ENCODE measurements around the gene SIGLEC7.

Gene SIGLEC7

DNA sequence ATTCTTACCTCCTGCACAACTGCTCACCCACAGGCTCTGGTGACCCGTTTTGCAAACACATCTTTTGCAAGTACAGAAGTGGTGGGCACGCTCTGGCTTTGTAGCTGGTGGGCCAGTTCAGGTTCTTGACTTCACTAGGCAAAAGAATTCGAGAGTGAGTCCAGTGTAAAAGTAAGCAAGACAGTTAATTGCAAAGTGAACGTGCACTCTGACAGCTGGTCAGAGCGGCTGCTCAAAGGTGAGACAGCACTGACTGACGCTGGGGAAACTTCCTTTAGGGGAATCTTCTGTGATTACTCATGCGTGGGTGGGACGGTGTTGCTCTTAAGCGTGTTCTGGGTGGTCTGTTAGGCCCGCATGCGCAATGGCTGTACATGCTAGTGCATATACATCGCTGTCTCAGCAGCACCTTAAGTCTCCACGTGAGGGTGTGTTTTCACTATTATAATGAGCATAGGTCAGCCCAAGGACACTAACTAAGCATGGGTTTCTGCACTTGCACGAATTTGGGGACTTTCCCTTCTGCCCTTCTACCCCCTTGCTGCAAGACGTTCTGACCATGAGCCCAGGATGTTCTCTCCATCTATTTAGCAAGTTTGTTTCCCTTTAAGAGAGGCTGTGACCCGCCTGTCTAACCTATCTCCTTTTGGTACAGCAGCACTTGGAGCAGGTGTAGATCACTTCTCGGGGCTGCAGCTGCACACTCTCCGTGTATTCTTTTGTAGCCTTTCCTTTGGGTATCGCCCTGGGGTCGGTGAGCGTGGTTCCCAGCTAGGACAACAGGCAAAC is 52.6 kb downstream of the SIGLEC7 start:
- TF ChIP-seq ZNF565 (CRISPR knock-in tag; conservative IDR thresholded peaks at IDR 0.05; ENCODE audit: low read depth), result no peak
- no peak for TF ChIP-seq BACH2 (CRISPR knock-in tag; IDR thresholded peaks at IDR 0.05; ENCODE audit: borderline replicate concordance)
- TF ChIP-seq, protein P1, sequence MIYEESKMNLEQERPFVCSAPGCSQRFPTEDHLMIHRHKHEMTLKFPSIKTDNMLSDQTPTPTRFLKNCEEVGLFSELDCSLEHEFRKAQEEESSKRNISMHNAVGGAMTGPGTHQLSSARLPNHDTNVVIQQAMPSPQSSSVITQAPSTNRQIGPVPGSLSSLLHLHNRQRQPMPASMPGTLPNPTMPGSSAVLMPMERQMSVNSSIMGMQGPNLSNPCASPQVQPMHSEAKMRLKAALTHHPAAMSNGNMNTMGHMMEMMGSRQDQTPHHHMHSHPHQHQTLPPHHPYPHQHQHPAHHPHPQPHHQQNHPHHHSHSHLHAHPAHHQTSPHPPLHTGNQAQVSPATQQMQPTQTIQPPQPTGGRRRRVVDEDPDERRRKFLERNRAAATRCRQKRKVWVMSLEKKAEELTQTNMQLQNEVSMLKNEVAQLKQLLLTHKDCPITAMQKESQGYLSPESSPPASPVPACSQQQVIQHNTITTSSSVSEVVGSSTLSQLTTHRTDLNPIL (CRISPR knock-in tag; IDR thresholded peaks at IDR 0.05; ENCODE audit: low read depth), result no peak
- no peak for TF ChIP-seq ZNF8 (CRISPR knock-in tag; IDR thresholded peaks at IDR 0.05)
- TF ChIP-seq ZFP30 (CRISPR knock-in tag; IDR thresholded peaks at IDR 0.05), result no peak
- TF ChIP-seq, protein P2, sequence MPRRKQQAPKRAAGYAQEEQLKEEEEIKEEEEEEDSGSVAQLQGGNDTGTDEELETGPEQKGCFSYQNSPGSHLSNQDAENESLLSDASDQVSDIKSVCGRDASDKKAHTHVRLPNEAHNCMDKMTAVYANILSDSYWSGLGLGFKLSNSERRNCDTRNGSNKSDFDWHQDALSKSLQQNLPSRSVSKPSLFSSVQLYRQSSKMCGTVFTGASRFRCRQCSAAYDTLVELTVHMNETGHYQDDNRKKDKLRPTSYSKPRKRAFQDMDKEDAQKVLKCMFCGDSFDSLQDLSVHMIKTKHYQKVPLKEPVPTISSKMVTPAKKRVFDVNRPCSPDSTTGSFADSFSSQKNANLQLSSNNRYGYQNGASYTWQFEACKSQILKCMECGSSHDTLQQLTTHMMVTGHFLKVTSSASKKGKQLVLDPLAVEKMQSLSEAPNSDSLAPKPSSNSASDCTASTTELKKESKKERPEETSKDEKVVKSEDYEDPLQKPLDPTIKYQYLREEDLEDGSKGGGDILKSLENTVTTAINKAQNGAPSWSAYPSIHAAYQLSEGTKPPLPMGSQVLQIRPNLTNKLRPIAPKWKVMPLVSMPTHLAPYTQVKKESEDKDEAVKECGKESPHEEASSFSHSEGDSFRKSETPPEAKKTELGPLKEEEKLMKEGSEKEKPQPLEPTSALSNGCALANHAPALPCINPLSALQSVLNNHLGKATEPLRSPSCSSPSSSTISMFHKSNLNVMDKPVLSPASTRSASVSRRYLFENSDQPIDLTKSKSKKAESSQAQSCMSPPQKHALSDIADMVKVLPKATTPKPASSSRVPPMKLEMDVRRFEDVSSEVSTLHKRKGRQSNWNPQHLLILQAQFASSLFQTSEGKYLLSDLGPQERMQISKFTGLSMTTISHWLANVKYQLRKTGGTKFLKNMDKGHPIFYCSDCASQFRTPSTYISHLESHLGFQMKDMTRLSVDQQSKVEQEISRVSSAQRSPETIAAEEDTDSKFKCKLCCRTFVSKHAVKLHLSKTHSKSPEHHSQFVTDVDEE (CRISPR knock-in tag; IDR thresholded peaks at IDR 0.05), result no peak
- TF ChIP-seq ESRRG (CRISPR knock-in tag; IDR thresholded peaks at IDR 0.05), result no peak
- TF ChIP-seq TOX (CRISPR knock-in tag; IDR thresholded peaks at IDR 0.05; ENCODE audit: borderline replicate concordance), result no peak
- TF ChIP-seq ZC3H10 (CRISPR knock-in tag; IDR thresholded peaks at IDR 0.05), result no peak
- TF ChIP-seq ZNF70 (CRISPR knock-in tag; IDR thresholded peaks at IDR 0.05), result no peak
- no peak for TF ChIP-seq ISL1 (CRISPR knock-in tag; IDR thresholded peaks at IDR 0.05)
- no peak for TF ChIP-seq CSDC2 (CRISPR knock-in tag; IDR thresholded peaks at IDR 0.05)
- TF ChIP-seq, protein P3, sequence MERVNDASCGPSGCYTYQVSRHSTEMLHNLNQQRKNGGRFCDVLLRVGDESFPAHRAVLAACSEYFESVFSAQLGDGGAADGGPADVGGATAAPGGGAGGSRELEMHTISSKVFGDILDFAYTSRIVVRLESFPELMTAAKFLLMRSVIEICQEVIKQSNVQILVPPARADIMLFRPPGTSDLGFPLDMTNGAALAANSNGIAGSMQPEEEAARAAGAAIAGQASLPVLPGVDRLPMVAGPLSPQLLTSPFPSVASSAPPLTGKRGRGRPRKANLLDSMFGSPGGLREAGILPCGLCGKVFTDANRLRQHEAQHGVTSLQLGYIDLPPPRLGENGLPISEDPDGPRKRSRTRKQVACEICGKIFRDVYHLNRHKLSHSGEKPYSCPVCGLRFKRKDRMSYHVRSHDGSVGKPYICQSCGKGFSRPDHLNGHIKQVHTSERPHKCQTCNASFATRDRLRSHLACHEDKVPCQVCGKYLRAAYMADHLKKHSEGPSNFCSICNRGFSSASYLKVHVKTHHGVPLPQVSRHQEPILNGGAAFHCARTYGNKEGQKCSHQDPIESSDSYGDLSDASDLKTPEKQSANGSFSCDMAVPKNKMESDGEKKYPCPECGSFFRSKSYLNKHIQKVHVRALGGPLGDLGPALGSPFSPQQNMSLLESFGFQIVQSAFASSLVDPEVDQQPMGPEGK (CRISPR knock-in tag; IDR thresholded peaks at IDR 0.05; ENCODE audit: borderline replicate concordance), result no peak
- TF ChIP-seq, protein P4, sequence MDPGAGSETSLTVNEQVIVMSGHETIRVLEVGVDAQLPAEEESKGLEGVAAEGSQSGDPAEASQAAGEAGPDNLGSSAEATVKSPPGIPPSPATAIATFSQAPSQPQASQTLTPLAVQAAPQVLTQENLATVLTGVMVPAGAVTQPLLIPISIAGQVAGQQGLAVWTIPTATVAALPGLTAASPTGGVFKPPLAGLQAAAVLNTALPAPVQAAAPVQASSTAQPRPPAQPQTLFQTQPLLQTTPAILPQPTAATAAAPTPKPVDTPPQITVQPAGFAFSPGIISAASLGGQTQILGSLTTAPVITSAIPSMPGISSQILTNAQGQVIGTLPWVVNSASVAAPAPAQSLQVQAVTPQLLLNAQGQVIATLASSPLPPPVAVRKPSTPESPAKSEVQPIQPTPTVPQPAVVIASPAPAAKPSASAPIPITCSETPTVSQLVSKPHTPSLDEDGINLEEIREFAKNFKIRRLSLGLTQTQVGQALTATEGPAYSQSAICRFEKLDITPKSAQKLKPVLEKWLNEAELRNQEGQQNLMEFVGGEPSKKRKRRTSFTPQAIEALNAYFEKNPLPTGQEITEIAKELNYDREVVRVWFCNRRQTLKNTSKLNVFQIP (CRISPR knock-in tag; IDR thresholded peaks at IDR 0.05; ENCODE audit: borderline replicate concordance, low read depth), result no peak
- no peak for ATAC-seq

DNA sequence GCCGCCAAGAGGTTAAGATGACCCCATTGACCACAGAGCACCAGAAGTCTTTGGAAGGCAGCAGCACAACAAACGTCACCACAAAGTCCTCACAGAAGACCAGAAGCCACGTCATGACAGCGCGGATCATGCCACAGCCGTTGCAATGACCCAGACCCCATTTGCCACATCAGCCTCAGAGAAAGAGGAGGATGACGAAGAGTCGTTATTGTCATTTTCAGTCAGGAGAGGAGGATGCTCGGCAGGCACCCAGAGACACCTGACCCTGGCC is 53.1 kb downstream of the SIGLEC7 start:
- no peak for TF ChIP-seq SNAI2 (CRISPR knock-in tag; IDR thresholded peaks at IDR 0.05)
- no peak for TF ChIP-seq TOX (CRISPR knock-in tag; IDR thresholded peaks at IDR 0.05; ENCODE audit: borderline replicate concordance)
- TF ChIP-seq ZC3H10 (CRISPR knock-in tag; IDR thresholded peaks at IDR 0.05), result no peak
- TF ChIP-seq ISL1 (CRISPR knock-in tag; IDR thresholded peaks at IDR 0.05), result no peak
- TF ChIP-seq TCF4 (CRISPR knock-in tag; IDR thresholded peaks at IDR 0.05; ENCODE audit: borderline replicate concordance), result no peak
- no peak for TF ChIP-seq GLIS3 (CRISPR knock-in tag; IDR thresholded peaks at IDR 0.05)
- no peak for TF ChIP-seq ESRRG (CRISPR knock-in tag; IDR thresholded peaks at IDR 0.05)
- TF ChIP-seq ZNF8 (CRISPR knock-in tag; IDR thresholded peaks at IDR 0.05), result no peak
- no peak for TF ChIP-seq ZFP3 (CRISPR knock-in tag; IDR thresholded peaks at IDR 0.05)
- ATAC-seq, result no peak

DNA sequence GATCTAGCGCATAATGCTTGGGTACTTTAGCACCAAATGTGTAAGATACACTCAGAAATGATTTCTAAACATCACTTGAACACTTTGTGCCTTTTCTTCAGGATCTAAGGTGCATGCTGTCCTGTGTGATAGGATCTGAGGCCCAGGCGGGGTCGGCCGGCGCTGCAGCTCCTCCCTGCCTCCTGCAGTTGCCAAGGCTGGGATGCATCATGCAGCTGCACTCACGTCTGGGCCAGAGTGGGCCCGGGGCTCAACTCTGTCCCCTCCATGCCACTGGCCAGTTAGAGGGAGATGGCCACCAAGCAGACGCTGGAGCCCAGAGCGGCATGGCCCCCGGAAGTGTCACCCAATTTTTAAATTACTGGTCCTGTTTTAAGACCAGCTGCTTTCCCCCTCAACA is 53.5 kb downstream of the SIGLEC7 start:
- ATAC-seq, result no peak
- TF ChIP-seq ZC3H10 (CRISPR knock-in tag; IDR thresholded peaks at IDR 0.05) (no peak), TCF4 (CRISPR knock-in tag; IDR thresholded peaks at IDR 0.05; ENCODE audit: borderline replicate concordance) (no peak), ISL1 (CRISPR knock-in tag; IDR thresholded peaks at IDR 0.05) (no peak), ZNF8 (CRISPR knock-in tag; IDR thresholded peaks at IDR 0.05) (no peak), ZFP30 (CRISPR knock-in tag; IDR thresholded peaks at IDR 0.05) (no peak), ZNF565 (CRISPR knock-in tag; conservative IDR thresholded peaks at IDR 0.05; ENCODE audit: low read depth) (no peak)

DNA sequence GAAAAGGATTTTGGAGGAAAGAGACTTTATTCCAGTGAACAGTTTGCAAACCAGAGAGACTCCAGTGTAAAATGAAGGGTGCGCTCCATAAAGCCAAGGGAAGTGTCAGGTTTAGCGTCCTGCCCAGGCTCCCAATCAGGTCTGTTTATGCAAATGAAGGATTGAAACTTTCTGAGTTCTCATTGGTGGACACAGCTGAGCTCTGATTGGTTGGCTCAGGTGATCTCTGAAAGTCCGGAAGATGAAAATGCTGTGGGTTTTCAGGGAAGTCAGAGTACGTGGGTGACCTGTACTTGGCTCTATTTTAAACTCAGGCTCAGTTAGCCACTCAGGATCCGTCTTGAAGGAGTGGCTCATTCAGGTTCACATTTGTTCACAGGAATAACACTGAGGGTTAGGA is 54.1 kb downstream of the SIGLEC7 start:
- ATAC-seq, result no peak
- no peak for TF ChIP-seq BACH2 (CRISPR knock-in tag; IDR thresholded peaks at IDR 0.05; ENCODE audit: borderline replicate concordance)
- TF ChIP-seq, protein P2 (CRISPR knock-in tag; IDR thresholded peaks at IDR 0.05), result no peak
- TF ChIP-seq, protein P3 (CRISPR knock-in tag; IDR thresholded peaks at IDR 0.05; ENCODE audit: borderline replicate concordance), result no peak
- TF ChIP-seq, protein P5, sequence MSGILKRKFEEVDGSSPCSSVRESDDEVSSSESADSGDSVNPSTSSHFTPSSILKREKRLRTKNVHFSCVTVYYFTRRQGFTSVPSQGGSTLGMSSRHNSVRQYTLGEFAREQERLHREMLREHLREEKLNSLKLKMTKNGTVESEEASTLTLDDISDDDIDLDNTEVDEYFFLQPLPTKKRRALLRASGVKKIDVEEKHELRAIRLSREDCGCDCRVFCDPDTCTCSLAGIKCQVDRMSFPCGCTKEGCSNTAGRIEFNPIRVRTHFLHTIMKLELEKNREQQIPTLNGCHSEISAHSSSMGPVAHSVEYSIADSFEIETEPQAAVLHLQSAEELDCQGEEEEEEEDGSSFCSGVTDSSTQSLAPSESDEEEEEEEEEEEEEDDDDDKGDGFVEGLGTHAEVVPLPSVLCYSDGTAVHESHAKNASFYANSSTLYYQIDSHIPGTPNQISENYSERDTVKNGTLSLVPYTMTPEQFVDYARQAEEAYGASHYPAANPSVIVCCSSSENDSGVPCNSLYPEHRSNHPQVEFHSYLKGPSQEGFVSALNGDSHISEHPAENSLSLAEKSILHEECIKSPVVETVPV (CRISPR knock-in tag; IDR thresholded peaks at IDR 0.05), result no peak

Measured in SK-N-SH treated with all-trans-retinoic acid at 6 μM for 48 hours (cell line).